Gastroesophageal sphincter (tissue), 3 donors: ENCODE data around the gene PPP4R1.

Experiments
- CTCF ChIP-seq, 4 experiments: fragments of 200-600 bp in 2 of 4; fragments of 450-650 bp in 2 of 4; sonication (generic) in 1 of 4; IDR thresholded peaks; one replicate each; pipeline ENCODE4 v1.5.1; 2017 to 2019; ENCODE audit warnings: antibody characterized with exemption in 4 of 4, mild to moderate bottlenecking in 2 of 4, moderate library complexity in 2 of 4
- POLR2A ChIP-seq, 2 donors: fragments of 450-650 bp; IDR thresholded peaks; one replicate each; pipeline ENCODE4 v1.6.1; 2017; ENCODE audit warnings: antibody characterized with exemption in 2 of 2, mild to moderate bottlenecking in 2 of 2, moderate library complexity in 1 of 2
- POLR2AphosphoS5 ChIP-seq: sonication (generic); formaldehyde crosslinking; IDR thresholded peaks from one replicate; pipeline ENCODE4 v1.6.1; 2017; ENCODE audit warnings: antibody characterized with exemption

GRCh38 chr18:9520666-9521065 lies 93.7 kb downstream of the PPP4R1 start:
- TF ChIP-seq POLR2A (IDR thresholded peaks at IDR 0.05), result no peak
- TF ChIP-seq CTCF (IDR thresholded peaks at IDR 0.05), result no peak
- TF ChIP-seq POLR2AphosphoS5, result no peak
